HG03060 (cell line): ENCODE results near the gene ITPK1.

Experiments used
- ATAC-seq: cut with Tn5 transposase; IDR thresholded peaks from one replicate; pipeline ENCODE4 v1.9.1; 2021; ENCODE audit warnings: low read depth, moderate number of reproducible peaks; ENCODE audit not compliant: unreplicated experiment

The ITPK1 gene

GRCh38 chr14:93031505-93032315, 84.0 kb downstream of the ITPK1 start:
- ATAC-seq: no peak

- no peak for ATAC-seq
These were observed 85.0 kb downstream of the ITPK1 start for GRCh38 chr14:93030761-93031160.

GRCh38 chr14:93029911-93030508, 85.7 kb downstream of the ITPK1 start:
- ATAC-seq: no peak

GRCh38 chr14:93029417-93029816, 86.3 kb downstream of the ITPK1 start:
- ATAC-seq: no peak

GRCh38 chr14:93028724-93029076, 87.0 kb downstream of the ITPK1 start:
- ATAC-seq: no peak

- no peak for ATAC-seq
These were observed 87.7 kb downstream of the ITPK1 start for GRCh38 chr14:93027810-93028723.

- ATAC-seq: no peak
These were observed 89.4 kb downstream of the ITPK1 start for GRCh38 chr14:93026339-93026738.

- no peak for ATAC-seq
These were observed 90.7 kb downstream of the ITPK1 start for GRCh38 chr14:93025055-93025454.

- no peak for ATAC-seq
These were observed 91.2 kb downstream of the ITPK1 start for GRCh38 chr14:93024493-93024892.

GRCh38 chr14:93023802-93024434, 91.8 kb downstream of the ITPK1 start:
- ATAC-seq: no peak

- no peak for ATAC-seq
These were observed 92.7 kb downstream of the ITPK1 start for GRCh38 chr14:93023039-93023438.

GRCh38 chr14:93019970-93020369, 95.8 kb downstream of the ITPK1 start:
- ATAC-seq: no peak

- no peak for ATAC-seq
These were observed 96.3 kb downstream of the ITPK1 start for GRCh38 chr14:93019367-93019843.

- no peak for ATAC-seq
These were observed 97.4 kb downstream of the ITPK1 start for GRCh38 chr14:93018366-93018765.

- ATAC-seq: no peak
These were observed 97.8 kb downstream of the ITPK1 start for GRCh38 chr14:93017898-93018297.

GRCh38 chr14:93017301-93017797, 98.4 kb downstream of the ITPK1 start:
- no peak for ATAC-seq

GRCh38 chr14:93016275-93016845, 99.4 kb downstream of the ITPK1 start:
- ATAC-seq: no peak

GRCh38 chr14:93015505-93015904, 100.2 kb downstream of the ITPK1 start:
- ATAC-seq: no peak

GRCh38 chr14:93015064-93015463, 100.7 kb downstream of the ITPK1 start:
- no peak for ATAC-seq
